Measurements from ENCODE around the gene MLYCD.
"Not testable (repeated sequence)": the region's sequence is repeated elsewhere in the genome, so short reads cannot be mapped to it uniquely, and the experiment has no call there.

MLYCD gene

GRCh38 chr16:83926726-83927397 lies 27.9 kb downstream of the MLYCD start:
- FAIRE-seq = no peak

- no peak for FAIRE-seq
Measured at GRCh38 chr16:83928341-83929055, 29.6 kb downstream of the MLYCD start.

- no peak for FAIRE-seq
Measured at GRCh38 chr16:83929811-83930555, 31.1 kb downstream of the MLYCD start.

- FAIRE-seq = no peak
Measured at GRCh38 chr16:83930730-83931500, 32.0 kb downstream of the MLYCD start.

- no peak for FAIRE-seq
Measured at GRCh38 chr16:83931556-83931955, 32.6 kb downstream of the MLYCD start.

GRCh38 chr16:83932304-83932703 lies 33.4 kb downstream of the MLYCD start:
- no peak for FAIRE-seq

- FAIRE-seq = no peak
Measured at GRCh38 chr16:83932955-83933673, 34.2 kb downstream of the MLYCD start.

GRCh38 chr16:83933885-83934683 lies 35.2 kb downstream of the MLYCD start:
- no peak for FAIRE-seq

GRCh38 chr16:83934684-83934977 lies 35.7 kb downstream of the MLYCD start:
- FAIRE-seq = no peak

- FAIRE-seq = no peak
Measured at GRCh38 chr16:83935005-83935857, 36.3 kb downstream of the MLYCD start.

GRCh38 chr16:83935858-83936255 lies 36.9 kb downstream of the MLYCD start:
- no peak for FAIRE-seq

- no peak for FAIRE-seq
Measured at GRCh38 chr16:83936581-83937165, 37.8 kb downstream of the MLYCD start.

GRCh38 chr16:83937267-83937666 lies 38.4 kb downstream of the MLYCD start:
- FAIRE-seq = no peak

GRCh38 chr16:83937922-83938885 lies 39.3 kb downstream of the MLYCD start:
- no peak for FAIRE-seq

GRCh38 chr16:83939266-83939855 lies 40.4 kb downstream of the MLYCD start:
- no peak for FAIRE-seq

GRCh38 chr16:83940119-83940518 lies 41.2 kb downstream of the MLYCD start:
- no peak for FAIRE-seq

- no peak for FAIRE-seq
Measured at GRCh38 chr16:83940630-83941378, 41.9 kb downstream of the MLYCD start.

- FAIRE-seq = not testable (repeated sequence)
Measured at GRCh38 chr16:83941546-83941945, 42.6 kb downstream of the MLYCD start.
